Ecto neural progenitor cell (in vitro differentiated cells): ENCODE data around the gene NFX1.

Experiments
- DNase-seq: peaks from one replicate; pipeline ENCODE4 v3.0.0-alpha.2; 2018; ENCODE audit warnings: low spot score

Gene NFX1

DNA sequence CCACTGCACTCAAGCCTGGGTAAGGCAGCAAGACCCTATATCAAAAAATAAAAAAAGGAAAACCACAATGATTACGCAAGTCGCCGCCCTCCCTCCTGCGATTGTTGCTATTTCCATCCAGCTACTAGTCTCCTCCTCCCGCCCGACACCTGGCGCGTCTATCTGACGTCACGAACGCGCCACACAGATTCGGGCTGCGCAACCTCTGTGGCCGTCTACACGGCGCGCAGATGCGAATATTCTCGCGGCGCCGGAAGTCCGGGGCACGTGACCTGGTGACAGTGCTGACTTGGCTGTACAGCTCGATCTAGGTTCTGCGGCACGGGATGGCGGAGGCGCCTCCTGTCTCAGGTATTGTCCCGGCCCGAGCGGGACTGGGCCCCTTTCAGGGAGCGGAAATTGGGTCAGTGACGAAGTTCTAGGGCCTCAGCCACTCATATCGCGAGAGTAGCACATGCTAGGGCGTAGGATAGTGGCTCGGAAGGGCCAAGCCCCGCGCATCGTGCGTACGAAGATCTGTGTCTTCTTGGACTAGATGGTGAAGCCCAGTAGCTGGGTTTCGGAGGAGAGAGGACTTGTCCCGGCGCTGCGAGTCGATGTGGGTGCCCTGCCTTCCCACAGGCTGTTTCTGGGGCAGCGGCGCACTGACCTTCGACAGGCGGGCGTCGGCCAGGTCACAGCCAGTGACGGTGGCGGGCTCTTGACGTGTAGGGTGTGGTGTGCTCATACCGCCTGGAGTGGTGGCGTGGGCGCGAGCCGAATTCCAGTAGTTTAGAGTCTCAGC, at the start of gene NFX1:
Gene NFX1, plus strand, starts transcription at position 270 of the 784 bp plus-strand sequence. Its CDS starts 57 bp downstream, at position 327.
- peak; percentile 98 for DNase-seq

DNA sequence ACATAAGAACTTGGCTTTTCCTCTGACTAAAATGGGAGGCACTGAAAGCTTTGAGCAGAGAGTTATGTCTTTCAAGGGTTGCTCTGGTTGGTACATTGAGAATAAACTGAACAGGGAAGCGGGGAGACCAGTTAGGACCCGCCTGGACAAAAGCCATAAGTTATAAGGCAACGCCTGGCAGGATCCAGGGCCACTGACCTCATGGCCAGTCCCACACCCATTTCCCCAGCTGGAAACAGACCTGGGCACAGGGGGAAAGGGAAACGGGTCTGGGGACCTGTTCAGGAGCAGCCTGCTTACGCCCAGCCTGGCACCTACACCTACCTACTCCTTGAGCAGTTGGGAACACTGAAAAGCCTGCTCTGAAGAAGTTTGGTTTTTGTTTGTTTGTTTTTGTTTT, 49.0 kb upstream of the NFX1 start:
- no peak for DNase-seq

DNA sequence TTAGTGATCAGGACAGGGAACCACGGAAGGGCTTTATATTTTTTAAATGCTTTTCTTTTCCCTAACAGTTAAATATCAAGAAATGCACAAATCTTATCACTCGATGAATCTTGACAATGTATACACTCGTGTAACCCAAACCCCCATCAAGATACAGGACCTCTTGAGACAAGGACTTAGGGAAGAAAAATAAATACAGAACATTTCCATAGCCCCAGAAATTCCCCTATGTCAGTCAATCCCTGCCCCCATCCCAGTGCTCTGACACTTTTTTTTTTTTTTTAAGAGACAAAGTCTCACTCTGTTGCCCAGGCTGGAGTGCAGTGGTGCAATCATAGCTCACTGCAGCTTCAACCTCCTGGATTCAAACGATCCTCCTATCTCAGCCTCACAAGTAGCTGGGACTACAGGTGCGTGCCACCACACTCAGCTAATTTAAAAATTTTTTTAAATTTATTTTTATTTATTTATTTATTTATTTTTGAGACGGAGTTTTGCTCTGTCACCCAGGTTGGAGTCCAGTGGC, 47.6 kb upstream of the NFX1 start:
- no peak for DNase-seq

DNA sequence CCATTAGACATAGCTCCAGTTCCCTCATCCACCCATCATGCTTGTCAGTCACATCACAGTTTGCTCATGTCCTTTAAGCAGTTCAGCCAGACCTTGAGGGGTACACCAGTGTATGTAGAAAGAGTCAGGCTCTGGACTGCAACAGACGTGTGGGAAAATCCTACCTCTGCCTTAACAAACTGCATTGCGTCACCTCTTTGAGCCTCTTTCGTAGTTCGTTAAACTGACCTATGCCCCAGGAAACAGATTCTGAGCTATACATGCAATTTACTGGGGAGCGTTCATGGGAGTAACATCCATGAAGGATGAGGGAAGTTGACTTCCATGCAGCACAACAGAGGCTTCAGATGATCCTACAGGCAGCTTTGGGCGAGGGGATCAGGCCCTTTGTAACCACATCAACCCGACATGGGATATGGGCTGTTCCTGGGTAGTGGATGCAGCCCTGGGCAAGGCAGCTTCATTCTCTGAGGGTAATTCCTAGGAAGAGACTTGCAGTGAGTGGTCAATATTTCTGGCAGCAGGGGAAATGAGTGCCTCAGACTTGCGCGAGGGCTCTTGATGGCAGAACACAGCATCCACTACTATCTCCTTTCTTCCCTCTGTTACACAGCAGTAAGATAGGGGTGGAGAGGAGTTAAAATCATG, 46.1 kb upstream of the NFX1 start:
- DNase-seq: no peak

DNA sequence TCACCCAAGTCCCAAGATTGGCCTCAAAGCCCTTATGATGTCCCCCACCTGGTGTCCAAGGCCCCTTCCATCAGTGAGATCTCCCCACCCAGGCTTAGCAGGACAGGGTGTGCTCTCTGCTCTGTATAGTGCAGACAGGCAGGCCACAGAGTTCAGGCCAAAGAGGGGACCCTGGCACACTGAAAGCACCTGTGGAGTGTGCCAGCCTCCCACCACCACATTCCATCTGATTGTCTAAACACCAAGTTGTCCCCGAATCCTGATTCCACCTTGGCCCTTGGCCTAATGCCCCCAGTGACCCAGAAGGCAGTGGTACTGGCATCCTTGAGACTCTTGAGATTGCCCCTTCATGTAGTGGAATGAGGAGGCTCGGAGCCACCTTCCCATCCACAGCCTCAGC, 45.0 kb upstream of the NFX1 start:
- no peak for DNase-seq

DNA sequence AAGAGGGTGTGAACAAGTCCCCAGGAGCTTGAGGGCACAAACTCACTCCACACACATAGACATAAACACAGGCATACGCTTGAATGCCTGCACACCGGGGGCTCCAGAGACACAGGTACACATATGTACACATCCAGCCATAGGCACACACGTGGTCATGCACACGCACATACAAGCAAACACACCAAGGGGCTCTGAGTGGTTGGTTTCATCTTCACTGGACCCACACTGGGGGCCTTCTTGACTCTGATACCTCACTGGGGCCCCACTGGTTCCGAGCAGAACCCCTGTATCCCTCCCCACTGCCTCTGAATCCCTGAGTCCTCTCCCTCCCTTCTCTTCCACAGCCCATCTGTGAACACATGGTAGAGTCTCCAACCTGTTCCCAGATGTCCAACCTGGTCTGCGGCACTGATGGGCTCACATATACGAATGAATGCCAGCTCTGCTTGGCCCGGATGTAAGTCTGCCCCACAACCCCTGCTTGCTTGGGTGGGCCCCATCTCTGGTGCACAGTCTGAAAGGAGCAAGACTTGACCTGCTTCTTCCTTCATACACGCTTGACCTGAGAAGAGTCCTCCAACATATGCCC, 44.0 kb upstream of the NFX1 start:
- no peak for DNase-seq

DNA sequence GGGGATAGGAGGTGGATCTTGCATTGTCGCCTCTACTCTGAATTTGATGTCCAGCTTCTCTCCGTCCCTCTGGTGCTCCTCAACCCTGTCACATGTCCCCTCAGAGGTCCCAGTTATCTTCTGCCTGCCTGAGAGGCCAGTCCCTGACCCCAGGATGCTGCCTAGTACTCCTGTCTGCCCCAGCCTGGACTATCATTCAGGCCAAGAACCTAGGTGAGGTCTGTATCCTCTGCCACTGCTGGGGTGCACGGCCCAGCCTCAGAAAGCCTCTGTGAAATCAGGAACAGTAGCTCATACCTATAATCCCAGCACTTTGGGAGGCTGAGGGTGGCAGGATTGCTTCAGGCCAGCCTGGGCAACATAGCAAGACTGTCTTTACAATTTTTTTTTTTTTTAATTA, 41.7 kb upstream of the NFX1 start:
- DNase-seq: no peak

DNA sequence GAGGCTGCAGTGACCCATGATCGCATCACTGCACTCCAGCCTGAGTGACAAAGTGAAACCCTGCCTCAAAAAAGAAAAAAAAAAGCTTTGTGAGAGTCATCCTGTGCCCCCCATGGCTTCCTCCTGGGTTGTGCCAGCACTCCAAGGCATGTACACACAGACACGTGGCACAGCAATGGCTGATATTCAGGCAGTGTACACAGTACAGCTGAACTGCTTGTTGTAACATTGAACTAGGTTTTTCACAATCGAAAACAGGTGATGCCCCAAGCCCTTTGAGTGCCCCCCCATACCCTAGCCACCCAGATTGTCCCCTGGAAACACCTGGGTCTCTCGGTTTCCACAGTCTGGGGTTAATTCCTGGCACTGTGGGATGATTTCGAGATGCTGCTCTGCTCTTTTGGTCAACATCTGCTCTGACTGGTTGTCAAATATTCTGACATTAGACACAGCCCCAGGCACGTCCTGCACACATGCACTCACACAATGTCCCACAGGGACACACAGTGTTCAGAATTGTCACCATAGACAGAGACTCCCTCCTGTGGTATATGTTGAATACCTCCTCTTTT, 41.1 kb upstream of the NFX1 start:
- DNase-seq: no peak

DNA sequence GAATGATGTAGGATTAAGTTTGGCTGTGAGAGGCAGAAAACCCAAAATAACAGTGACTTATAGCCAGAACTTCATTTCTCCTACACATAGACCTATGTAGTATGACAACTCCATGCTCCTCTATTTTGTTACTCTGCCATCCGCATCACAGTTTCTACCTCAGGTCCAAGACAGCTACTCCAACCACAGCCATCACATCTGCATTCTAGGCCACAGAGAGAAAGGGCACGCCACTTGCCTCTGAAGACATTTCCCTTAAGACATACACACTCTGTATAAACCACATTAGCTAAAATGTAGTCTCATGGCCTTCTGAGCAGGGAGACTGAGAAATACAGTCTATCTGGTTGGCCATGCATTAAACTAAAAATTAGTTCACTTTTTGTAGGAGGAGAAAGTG, 40.3 kb upstream of the NFX1 start:
- no peak for DNase-seq

DNA sequence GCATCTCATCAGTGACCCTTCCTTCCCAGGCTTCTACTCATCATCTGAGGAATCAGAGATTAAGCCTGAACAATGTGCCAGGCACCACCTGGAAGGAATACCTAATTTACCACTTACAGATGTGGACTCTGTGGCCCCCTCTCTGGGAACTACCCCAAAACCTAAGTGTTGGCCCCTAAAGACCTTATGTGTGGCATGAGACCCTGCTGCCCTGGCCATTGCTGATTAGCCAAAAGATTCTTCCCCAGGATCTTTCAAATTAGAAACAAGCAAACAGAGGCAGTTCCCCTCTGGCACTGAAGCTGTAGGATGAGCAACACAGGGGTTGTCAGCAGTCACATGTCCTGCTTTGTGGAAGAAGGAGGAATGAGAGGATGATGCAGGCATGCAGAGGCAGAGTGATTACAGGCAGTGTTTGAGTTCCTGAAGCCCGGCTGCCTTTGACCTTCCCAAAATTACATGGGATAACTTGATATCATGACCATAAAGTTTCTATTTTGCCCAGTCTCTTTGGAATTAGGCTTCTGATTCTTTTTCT, 39.8 kb upstream of the NFX1 start:
- no peak for DNase-seq

DNA sequence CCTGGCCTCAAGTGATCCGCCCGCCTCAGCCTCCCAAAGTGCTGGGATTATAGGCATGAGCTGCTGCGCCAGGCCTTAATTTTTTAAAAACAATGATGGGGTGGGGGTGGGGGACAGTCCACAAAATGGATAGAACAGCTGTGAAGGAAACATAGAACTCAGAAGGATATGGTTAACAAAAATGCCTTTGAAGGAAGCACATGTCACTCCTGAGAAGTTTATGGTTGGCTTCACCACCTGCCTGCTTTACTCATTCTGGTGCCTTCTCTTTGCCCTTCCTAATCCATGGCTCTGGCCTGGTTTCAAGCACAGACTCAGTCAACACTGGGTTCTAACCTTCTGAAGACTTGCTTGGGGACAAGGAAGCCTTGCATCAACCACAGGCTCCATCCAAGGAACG, 36.1 kb upstream of the NFX1 start:
- DNase-seq: no peak

DNA sequence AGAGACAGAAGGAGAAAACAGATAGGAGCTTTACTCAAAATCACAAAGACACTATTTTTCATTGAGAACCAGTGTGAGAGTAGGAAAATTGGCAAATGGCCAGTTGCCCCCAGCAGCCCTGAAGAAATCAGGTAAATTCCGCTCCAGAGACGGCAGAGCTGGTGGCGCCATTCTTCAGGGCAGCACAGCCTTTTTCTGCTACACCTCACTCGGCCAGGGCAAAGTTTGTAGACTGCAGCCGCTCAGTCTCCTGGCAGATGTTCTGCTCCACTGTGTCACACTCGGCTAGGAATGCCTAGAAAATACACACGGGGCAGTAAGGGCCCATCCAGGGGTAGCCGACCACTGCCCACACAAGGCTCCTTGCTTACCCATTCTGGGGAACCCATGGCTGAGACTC, 35.3 kb upstream of the NFX1 start:
- no peak for DNase-seq

DNA sequence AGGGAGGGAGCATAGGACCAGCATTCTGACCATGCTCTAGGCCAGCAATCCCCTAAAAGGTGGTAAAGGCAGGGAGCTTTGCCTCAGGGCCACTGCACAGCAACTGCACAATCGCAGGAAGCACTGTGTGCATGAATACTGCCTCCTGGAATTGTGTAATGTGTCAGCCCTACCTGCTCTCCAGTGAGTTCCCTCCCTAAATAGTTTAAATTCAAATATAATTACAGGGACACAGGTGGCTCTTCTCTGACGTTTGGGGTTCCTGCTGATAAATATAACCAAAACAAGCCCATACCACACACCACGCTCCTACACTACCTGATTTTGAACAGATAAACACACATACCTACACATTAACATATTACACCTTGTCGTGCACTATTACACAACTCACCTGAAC, 34.8 kb upstream of the NFX1 start:
- no peak for DNase-seq

DNA sequence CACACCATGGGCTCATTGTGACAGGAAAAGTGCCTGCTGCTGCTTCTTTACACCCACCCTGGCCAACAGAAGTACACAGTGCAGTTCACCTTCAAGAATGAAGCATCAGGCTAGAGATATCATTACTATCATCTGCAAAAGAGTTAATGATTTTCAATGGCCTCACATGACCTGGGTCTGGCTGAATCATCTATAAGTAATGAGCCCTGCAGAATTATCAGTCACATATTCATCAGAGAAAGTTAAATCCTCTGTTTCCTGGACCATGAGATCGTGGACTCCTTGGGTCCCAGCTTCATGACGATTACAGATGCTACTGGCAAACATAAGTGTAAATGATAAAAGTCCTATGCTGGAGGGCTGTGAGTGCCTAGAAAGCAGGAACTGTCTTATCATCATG, 34.1 kb upstream of the NFX1 start:
- DNase-seq: no peak

DNA sequence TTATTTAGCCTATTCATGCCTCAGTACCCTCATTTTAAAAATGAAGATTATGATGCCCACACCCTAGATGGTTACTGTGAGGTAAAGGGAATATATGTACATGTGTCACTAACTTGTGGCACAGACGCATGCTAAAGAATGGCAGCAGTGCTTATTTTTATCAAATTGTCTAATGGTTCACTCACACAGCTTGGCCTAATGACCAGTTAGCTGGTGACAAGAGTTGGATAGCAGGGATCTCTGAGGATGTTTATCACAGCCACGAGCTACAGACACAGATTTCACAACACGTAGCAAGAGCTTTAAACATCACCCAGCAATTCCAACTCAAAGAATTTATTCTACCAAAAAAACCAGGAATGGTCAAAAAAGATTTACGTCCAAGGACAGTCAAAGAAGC, 33.0 kb upstream of the NFX1 start:
- DNase-seq: no peak

DNA sequence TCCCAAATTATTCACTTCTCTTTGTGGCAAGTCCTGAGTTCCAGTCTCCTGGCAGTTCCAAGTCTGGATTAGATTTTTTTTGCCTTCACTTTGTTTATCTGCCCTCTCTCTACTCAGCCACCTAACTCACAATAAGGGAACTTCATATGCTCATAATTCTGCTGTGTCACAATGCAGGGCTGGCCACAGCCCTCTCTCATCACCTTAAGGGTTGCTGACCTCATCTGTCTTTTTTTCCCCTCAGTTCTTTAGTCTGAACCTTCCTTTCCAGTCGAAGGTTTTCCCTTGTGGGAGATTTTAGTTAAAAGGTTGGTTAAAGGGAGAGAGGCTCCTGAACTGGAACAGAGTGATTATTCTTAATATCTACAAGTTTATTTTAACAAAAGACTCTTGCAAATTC, 29.9 kb upstream of the NFX1 start:
- no peak for DNase-seq

DNA sequence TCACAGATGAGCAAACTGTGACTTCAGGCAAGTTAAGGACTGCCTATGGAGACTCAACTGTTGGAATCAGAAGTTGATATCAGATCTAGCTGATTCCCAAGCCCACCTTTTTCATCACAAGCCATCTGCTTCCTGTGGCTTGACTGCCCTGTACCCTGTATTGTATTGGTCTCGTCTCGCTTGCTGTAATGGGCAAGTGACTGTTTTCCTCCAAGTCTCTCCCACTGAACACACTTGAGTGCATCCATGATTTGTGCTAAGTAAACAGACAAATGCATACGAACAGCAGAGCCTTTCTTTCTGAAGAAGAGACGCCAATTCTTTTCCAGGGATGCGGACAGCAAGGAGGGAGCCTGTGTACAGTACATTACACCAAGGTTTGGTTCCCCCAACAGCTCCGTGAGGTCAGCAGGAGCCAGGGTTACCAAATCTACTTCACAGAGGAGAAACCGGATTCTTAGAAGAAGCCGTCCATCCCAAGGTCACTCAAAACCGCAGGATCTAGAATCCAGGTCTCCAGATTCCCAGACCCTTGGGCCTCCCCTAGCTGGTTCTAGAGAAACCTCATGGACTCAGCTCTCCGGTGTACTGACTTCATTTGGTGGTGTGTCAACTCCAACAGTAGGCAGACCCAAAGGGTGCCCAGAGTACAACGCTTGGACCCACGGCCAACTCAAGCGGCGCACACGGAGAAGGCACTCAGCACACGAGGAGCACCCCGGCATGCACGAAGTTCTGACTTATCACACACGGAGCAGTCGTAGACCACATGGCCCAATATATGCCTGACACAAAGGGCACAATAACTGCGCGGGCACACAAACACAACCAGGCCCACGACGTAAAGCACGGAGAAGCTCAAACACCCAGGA, 26.9 kb upstream of the NFX1 start:
- no peak for DNase-seq

DNA sequence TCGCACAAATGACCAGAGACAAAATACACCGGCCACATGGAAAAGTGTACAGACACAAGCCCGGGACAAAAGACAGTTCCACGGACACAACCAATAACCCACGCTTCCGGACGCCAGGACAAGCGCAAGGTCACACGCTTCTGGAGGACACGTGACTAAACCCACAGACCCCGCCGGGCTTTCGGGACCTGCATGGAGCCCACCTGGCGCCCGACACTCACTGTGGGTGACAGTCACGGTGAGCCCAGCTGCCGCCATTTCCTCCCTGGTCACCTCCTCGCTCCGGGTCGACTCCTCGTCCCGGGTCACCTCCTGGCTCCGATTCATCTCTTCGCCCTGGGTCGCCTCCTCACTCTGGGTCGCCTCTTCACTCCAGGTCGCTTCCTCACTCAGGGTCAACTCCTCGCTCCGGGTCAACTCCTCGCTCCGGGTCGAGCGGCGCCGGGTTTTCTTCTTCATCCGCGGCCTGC, 26.3 kb upstream of the NFX1 start:
- DNase-seq: no peak

DNA sequence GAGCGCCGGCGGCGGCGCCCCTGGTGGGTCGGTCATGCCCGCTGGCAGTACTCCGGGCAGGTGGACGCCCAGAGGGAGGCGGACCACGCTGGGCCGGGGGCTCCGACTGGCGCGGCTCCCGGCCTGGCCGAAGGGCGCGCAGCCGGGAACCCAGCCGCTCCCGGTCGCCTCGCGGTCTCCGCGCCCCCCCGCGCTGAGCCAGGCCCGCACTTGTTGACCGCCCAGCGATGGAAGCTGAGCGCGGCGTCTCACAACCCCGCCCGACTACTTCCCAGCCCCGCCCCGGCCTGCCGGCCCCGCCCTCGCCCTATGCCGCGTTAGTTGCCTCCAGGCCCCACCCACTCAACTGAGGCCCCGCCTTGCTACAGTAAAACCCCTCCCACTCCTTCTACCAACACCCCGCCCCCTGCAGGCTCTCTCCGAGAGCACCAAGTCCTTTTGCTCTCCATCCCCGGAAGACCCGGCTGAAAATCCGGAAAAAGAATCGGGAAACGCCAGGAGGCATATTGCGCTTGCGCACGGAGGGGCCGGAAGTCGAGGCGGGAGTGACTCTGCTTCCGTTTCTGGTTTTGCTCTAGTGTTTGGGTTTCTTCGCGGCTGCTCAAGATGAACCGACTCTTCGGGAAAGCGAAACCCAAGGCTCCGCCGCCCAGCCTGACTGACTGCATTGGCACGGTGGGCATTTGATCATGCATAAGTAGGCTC, 25.7 kb upstream of the NFX1 start, which contains the start of the genes BAG1 and CHMP5:
Gene BAG1, minus strand, starts transcription at position 236 of the 705 bp plus-strand sequence.
Gene CHMP5, plus strand, starts transcription at position 577 of the 705 bp plus-strand sequence. Its CDS starts 30 bp downstream, at position 607.
- DNase-seq: peak; percentile 99

DNA sequence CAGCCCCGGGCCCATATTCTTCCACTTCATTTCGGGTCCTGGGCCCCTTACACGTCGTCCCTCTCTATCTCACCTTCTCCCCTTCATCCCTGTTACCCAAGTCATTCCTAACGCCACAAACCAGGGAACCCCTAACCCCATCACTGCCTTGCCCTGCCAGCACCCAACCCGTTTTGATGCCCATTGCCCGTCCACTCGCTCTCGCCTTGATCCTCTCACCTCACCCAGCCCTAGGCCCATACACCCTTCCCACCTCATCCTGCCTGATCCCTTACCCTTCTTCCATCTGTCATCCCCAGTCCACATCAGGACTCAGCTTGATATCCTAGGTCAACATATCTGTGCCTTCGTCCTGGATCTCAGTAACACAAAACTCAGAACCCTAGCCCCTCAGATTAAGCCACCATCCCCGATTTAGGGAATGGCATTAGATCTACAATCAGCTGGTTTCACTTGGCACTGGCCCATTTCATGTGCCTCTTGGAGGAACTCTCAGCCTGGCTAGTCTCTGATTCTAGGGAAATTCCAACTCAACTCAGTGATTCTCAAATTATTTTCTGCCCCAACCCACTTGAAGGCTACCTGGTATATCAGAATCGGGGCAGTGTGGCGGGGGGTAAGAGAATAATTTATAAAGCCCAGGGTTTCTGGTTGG, 25.0 kb upstream of the NFX1 start:
- no peak for DNase-seq
